LNCAP (cell line): Measurements from ENCODE around the gene CSF3.

Experiments used
- TF ChIP-seq, protein P1 (sequence below): fragments of 450-650 bp; IDR thresholded peaks from 2 replicates; pipeline ENCODE4 v1.5.1; 2017; ENCODE audit warnings: mild to moderate bottlenecking

CSF3 gene, protein sequence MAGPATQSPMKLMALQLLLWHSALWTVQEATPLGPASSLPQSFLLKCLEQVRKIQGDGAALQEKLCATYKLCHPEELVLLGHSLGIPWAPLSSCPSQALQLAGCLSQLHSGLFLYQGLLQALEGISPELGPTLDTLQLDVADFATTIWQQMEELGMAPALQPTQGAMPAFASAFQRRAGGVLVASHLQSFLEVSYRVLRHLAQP

DNA sequence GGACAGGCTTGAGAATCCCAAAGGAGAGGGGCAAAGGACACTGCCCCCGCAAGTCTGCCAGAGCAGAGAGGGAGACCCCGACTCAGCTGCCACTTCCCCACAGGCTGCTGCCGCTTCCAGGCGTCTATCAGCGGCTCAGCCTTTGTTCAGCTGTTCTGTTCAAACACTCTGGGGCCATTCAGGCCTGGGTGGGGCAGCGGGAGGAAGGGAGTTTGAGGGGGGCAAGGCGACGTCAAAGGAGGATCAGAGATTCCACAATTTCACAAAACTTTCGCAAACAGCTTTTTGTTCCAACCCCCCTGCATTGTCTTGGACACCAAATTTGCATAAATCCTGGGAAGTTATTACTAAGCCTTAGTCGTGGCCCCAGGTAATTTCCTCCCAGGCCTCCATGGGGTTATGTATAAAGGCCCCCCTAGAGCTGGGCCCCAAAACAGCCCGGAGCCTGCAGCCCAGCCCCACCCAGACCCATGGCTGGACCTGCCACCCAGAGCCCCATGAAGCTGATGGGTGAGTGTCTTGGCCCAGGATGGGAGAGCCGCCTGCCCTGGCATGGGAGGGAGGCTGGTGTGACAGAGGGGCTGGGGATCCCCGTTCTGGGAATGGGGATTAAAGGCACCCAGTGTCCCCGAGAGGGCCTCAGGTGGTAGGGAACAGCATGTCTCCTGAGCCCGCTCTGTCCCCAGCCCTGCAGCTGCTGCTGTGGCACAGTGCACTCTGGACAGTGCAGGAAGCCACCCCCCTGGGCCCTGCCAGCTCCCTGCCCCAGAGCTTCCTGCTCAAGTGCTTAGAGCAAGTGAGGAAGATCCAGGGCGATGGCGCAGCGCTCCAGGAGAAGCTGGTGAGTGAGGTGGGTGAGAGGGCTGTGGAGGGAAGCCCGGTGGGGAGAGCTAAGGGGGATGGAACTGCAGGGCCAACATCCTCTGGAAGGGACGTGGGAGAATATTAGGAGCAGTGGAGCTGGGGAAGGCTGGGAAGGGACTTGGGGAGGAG, at the start of gene CSF3:
CSF3 (plus strand) TSS at position 436 of the 993 bp plus-strand sequence; CDS start at position 471, 35 bp downstream.
- TF ChIP-seq, protein P1, sequence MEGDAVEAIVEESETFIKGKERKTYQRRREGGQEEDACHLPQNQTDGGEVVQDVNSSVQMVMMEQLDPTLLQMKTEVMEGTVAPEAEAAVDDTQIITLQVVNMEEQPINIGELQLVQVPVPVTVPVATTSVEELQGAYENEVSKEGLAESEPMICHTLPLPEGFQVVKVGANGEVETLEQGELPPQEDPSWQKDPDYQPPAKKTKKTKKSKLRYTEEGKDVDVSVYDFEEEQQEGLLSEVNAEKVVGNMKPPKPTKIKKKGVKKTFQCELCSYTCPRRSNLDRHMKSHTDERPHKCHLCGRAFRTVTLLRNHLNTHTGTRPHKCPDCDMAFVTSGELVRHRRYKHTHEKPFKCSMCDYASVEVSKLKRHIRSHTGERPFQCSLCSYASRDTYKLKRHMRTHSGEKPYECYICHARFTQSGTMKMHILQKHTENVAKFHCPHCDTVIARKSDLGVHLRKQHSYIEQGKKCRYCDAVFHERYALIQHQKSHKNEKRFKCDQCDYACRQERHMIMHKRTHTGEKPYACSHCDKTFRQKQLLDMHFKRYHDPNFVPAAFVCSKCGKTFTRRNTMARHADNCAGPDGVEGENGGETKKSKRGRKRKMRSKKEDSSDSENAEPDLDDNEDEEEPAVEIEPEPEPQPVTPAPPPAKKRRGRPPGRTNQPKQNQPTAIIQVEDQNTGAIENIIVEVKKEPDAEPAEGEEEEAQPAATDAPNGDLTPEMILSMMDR, result no peak

DNA sequence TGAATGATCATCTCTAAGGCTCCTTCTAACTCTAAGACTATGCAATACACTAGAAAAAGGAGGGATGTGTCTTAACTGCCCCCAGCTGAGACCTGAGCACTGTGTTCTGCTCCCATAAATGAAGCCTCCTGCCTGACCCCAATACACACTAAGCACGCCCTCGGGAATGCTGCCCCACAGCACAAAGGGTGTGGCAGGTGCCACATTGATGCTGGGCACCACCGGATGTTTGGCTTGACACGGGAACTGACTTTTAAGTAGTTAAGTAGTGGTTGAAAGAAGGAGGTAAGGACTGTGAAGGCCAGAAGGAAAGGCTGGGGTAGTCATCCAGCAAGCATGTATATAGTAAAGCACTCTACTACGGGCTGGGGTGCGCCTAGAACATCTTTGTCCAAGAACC, 48.5 kb upstream of the CSF3 start:
- TF ChIP-seq, protein P1, result no peak

DNA sequence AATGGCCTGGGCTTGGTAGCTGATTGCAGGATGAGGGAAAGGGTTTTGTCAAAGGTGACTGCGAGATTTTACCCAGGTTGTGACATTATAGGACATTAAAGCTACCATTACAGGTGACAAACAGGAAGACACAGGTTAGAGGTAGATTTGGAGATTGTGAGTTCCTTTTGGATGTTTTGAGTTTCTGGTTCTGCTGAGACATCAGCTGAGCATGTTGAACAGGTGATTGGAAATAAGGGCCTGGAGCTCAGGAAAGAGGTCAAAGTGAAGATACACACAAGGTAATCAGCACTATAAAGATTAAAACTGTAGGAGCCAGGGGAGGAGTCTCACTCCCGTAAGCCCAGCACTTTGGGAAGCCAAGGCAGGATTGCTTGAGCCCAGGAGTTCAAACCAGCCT, 46.5 kb upstream of the CSF3 start:
- TF ChIP-seq, protein P1, result no peak

DNA sequence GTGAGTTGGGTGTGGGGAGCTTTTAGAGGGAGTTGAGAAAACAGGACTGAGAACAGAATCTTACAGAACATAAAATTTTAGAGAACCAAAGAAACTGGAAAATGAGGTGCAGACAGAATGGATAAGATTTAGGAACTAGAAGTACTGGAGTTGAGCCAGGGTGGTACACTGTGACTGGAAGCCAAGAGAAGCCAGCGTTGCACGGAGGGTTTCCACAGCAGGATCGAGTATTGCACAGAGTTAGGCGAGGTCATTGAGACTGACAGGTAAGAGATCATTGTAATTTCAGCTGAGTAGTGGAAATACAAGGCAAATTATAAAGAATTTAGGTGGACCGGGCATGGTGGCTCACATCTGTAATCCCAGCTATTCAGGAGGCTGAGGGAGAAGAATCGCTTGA, 45.9 kb upstream of the CSF3 start:
- TF ChIP-seq, protein P1, result no peak

DNA sequence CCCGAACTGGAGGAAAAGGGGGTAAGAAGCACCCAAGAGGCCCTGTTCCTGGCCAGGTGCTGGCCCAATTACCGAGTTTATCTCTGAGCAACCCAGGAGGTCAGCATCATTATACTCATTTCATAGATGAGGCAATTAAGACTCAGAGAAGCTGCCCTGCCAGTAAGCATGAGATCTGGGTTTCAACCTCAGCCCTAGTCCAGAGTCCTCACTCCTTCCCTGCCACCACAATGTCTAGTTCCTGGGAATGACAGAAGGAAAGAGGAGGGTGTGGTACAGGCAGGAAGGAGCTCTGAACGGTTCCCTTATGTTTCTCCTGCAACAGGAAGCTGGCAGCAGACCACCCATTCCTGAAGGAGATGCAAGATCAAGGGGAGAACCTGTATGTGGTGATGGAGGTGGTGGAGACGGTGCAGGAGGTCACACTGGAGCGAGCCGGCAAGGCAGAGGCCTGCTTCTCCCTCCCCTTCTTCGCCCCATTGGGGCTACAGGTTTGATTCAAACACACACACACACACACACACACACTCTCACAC, 45.0 kb upstream of the CSF3 start:
- TF ChIP-seq, protein P1, result no peak

DNA sequence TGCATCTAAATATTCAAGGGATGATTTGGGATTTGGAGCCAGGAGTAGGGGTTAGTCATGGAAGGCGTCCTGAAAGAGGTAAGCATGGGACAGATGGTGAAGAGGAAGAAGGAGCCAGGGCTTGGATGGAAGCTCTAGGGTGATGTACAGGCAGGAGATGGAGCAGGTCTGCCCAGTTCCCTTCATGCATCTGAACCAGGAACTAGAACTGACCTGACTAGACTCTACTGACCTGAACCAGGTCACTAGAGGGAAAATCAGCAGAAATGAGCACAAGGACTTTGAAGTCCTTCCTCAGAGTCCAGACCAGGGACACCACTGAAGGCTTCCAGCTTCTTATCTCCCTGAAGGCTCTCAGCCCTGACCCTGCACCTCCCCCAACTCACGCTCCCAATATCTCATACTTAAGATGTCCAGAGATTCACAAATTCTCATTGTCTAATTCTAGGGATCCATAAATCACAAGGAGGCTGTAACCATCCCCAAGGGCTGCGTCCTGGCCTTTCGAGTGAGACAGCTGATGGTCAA, 44.1 kb upstream of the CSF3 start:
- TF ChIP-seq, protein P1, result no peak

DNA sequence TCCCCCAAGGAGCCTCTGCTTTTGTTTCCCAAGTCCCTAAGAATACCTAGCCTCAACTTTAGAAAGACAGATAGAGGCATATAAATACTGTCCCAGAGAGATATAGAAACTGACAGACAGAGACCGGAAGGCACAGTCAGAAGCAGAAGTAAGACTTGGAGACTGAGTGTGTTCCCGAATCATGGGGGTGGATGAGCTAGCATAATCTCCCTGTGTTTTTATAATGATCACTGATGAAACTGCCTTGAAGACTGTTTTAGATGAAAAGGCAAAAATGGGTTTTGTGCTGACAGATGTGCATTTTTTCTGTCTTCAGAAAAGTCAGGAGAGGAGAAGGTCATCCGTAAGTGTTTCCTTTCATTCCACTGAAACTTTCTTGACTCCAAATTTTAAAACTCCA, 43.0 kb upstream of the CSF3 start:
- TF ChIP-seq, protein P1, result no peak
